Transverse colon (tissue), 4 donors: Measurements from ENCODE around the gene LRIT3. TPM values are rescaled to one million over a fixed set of nuclear protein-coding genes. Genes with fewer than 3 reads are reported as not detected.

Experiments used
- DNase-seq: peaks from one replicate; pipeline ENCODE4 v3.0.0-alpha.2; 2019
- H3K27ac ChIP-seq, 4 donors: fragments of 200-600 bp; sonication (generic); 2 replicates each; pipeline ENCODE4 v1.5.1; 2016 to 2018; ENCODE audit warnings: inconsistent platforms in 4 of 4
- H3K27me3 ChIP-seq: fragments of 200-600 bp; sonication (generic); 2 replicates; pipeline ENCODE4 v1.5.1; 2017; ENCODE audit warnings: inconsistent platforms
- H3K36me3 ChIP-seq, 4 donors: fragments of 200-600 bp; sonication (generic); 2 replicates each; pipeline ENCODE4 v1.5.1; 2017 to 2019; ENCODE audit warnings: inconsistent platforms in 4 of 4
- H3K4me1 ChIP-seq, 4 donors: fragments of 200-600 bp; sonication (generic); 2 replicates each; pipeline ENCODE4 v1.5.1; 2017 to 2020; ENCODE audit warnings: inconsistent platforms in 4 of 4
- H3K4me3 ChIP-seq, 4 donors: fragments of 200-600 bp; sonication (generic); 1 replicate in 1 of 4; 2 replicates in 3 of 4; pipeline versions ENCODE4 v1.5.1 to v1.6.1; 2017 to 2019; ENCODE audit warnings: inconsistent platforms in 4 of 4
- H3K9me3 ChIP-seq, 2 donors: fragments of 200-600 bp; sonication (generic); 2 replicates each; pipeline ENCODE4 v1.5.1; 2017 to 2019; ENCODE audit warnings: inconsistent platforms in 2 of 2
- CTCF ChIP-seq, 5 experiments: fragments of 200-600 bp in 3 of 5; fragments of 450-650 bp in 2 of 5; sonication (generic) in 3 of 5; IDR thresholded peaks; 1 replicate in 2 of 5; 2 replicates in 3 of 5; pipeline ENCODE4 v1.5.1; 2016 to 2017; ENCODE audit warnings: antibody characterized with exemption in 5 of 5, inconsistent platforms in 3 of 5, mild to moderate bottlenecking in 2 of 5, moderate library complexity in 1 of 5
- EP300 ChIP-seq: sonication (generic); formaldehyde crosslinking; IDR thresholded peaks from one replicate; pipeline ENCODE4 v1.6.1; 2017; ENCODE audit warnings: antibody characterized with exemption, low read depth
- POLR2A ChIP-seq: fragments of 450-650 bp; IDR thresholded peaks from one replicate; pipeline ENCODE4 v1.6.1; 2016; ENCODE audit warnings: antibody characterized with exemption, mild to moderate bottlenecking, moderate library complexity
- POLR2AphosphoS5 ChIP-seq, 3 donors: sonication (generic); formaldehyde crosslinking; IDR thresholded peaks; one replicate each; pipeline ENCODE4 v1.6.1; 2016; ENCODE audit warnings: antibody characterized with exemption in 3 of 3
- WGBS, 2 donors: methylation state at CpG; one replicate each; pipeline ENCODE4 v1.1.5; 2018; ENCODE audit warnings: low coverage in 1 of 2; 5-methylcytosine and 5-hydroxymethylcytosine counted together
- in situ Hi-C, 4 donors: fragments of 200-750 bp; cut with MboI; loops; one replicate each; pipeline versions ENCODE4 v1.15.0 to v1.15.1; 2017; ENCODE audit warnings: low sequenced_read_pairs in 3 of 4, low pct_ligation_motif_present in 1 of 4, low pct_unique_long_range_greater_than_20kb in 1 of 4
- intact Hi-C: fragments of 100-400 bp; cut with DNase I; formaldehyde crosslinking; loops from one replicate; pipeline ENCODE4 v1.15.1; 2023; ENCODE audit warnings: low total_unique reads
- total RNA-seq, 4 donors: library from RNA; depleted of rRNA; stranded (reverse); fragments of >200 nt; gene quantifications; one replicate each; pipeline ENCODE4 v1.1.0, GENCODE V29; 2016

The LRIT3 gene
- total RNA-seq, 4 donors from 2014 or later, result 0.14 to 0.16 TPM; not detected in 2

GRCh38 chr4:109864134-109864533 lies 16.2 kb downstream of the LRIT3 start:
- Histone ChIP-seq H3K4me3 (no peak overlapping the region), H3K9me3 (peaks cover 8 to 13% of the 10 kb centered on the region in 2 donors), H3K4me1 (no peaks in the 10 kb centered on the region), H3K36me3 (no peaks in the 10 kb centered on the region), H3K27ac (no peak overlapping the region), H3K27me3 (no peaks in the 10 kb centered on the region)
- TF ChIP-seq POLR2A (no peak), POLR2AphosphoS5 (IDR thresholded peaks at IDR 0.05) (no peak), CTCF (IDR thresholded peaks at IDR 0.05) (no peak), EP300 (no peak)
- intact Hi-C loops, result no loop called here
- in situ Hi-C loops, result no loop called here
- DNase-seq, result no peak

GRCh38 chr4:109870061-109870460 lies 22.2 kb downstream of the LRIT3 start:
- intact Hi-C loops (no loop called here), in situ Hi-C loops (no loop called here)
- Histone ChIP-seq H3K27ac (no peak overlapping the region), H3K27me3 (no peaks in the 10 kb centered on the region), H3K36me3 (no peaks in the 10 kb centered on the region), H3K9me3 (no peaks in the 10 kb centered on the region), H3K4me3 (no peak overlapping the region), H3K4me1 (no peaks in the 10 kb centered on the region)
- TF ChIP-seq POLR2A (no peak), POLR2AphosphoS5 (IDR thresholded peaks at IDR 0.05) (no peak), CTCF (IDR thresholded peaks at IDR 0.05) (no peak), EP300 (no peak)
- WGBS, 2 donors, result 89 to 93% methylated on average over 3 to 5 of the region's 5 CpGs
- DNase-seq, result no peak

- no peak for DNase-seq
- Histone ChIP-seq H3K4me3 (no peak overlapping the region), H3K27ac (no peak overlapping the region), H3K4me1 (no peaks in the 10 kb centered on the region), H3K9me3 (no peaks in the 10 kb centered on the region), H3K27me3 (no peaks in the 10 kb centered on the region), H3K36me3 (no peaks in the 10 kb centered on the region)
- WGBS, 2 donors, result 79 to 91% methylated on average over 2 of the region's 2 CpGs
- in situ Hi-C loops, result no loop called here
- intact Hi-C loops, result no loop called here
- TF ChIP-seq POLR2A, result no peak
- no peak for TF ChIP-seq POLR2AphosphoS5 (IDR thresholded peaks at IDR 0.05)
- no peak for TF ChIP-seq CTCF (IDR thresholded peaks at IDR 0.05)
- TF ChIP-seq EP300, result no peak
Observed at GRCh38 chr4:109872065-109872464, 24.2 kb downstream of the LRIT3 start.

- no peaks in the 10 kb centered on the region for H3K36me3 ChIP-seq
- in situ Hi-C loops (no loop called here), intact Hi-C loops (no loop called here)
- DNase-seq, result no peak
- H3K27me3 ChIP-seq, result no peaks in the 10 kb centered on the region
- TF ChIP-seq POLR2AphosphoS5 (IDR thresholded peaks at IDR 0.05), result no peak
- no peak overlapping the region for H3K4me3 ChIP-seq
- 95 to 100% methylated on average over 1 to 6 of the region's 6 CpGs for WGBS, 2 donors
- no peaks in the 10 kb centered on the region for H3K4me1 ChIP-seq
- no peaks in the 10 kb centered on the region for H3K9me3 ChIP-seq
- no peak overlapping the region for H3K27ac ChIP-seq
Observed at GRCh38 chr4:109872950-109873656, 25.2 kb downstream of the LRIT3 start.
